Activated naive CD8-positive, alpha-beta T cell treated with anti-CD3 and anti-CD28 coated beads for 36 hours (primary cell): ENCODE results near the gene TOB1. TPM values are rescaled to one million over a fixed set of nuclear protein-coding genes. Genes with fewer than 3 reads are reported as not detected.

ENCODE experiments used
- DNase-seq: peaks from one replicate; pipeline ENCODE4 v3.0.0; 2021
- H3K27ac Mint-ChIP-seq: one replicate; pipeline ENCODE4 v1.8.0; 2022; ENCODE audit warnings: mild to moderate bottlenecking, moderate library complexity, mixed read lengths
- H3K27me3 Mint-ChIP-seq: one replicate; pipeline ENCODE4 v1.8.0; 2022; ENCODE audit warnings: mild to moderate bottlenecking, mixed read lengths
- H3K36me3 Mint-ChIP-seq: one replicate; pipeline ENCODE4 v1.8.0; 2021; ENCODE audit warnings: mild to moderate bottlenecking, mixed read lengths
- H3K4me1 Mint-ChIP-seq: one replicate; pipeline ENCODE4 v1.8.0; 2021; ENCODE audit warnings: mixed read lengths
- H3K4me3 Mint-ChIP-seq: one replicate; pipeline ENCODE4 v1.8.0; 2022; ENCODE audit warnings: mild to moderate bottlenecking, moderate library complexity, mixed read lengths
- H3K9me3 Mint-ChIP-seq: one replicate; pipeline ENCODE4 v1.8.0; 2022; ENCODE audit warnings: mixed read lengths
- total RNA-seq, 2 experiments: library from RNA; stranded (reverse); gene quantifications; one replicate each; pipeline ENCODE4 v1.2.3, GENCODE V29; 2021

TOB1 gene
- total RNA-seq, 2 experiments from 2014 or later: 40.1 to 44.9 TPM

- no peak overlapping the region for H3K4me3 Mint-ChIP-seq
- H3K9me3 Mint-ChIP-seq: no peaks in the 10 kb centered on the region
- peaks cover 3% of the 10 kb centered on the region for H3K27me3 Mint-ChIP-seq
- H3K27ac Mint-ChIP-seq: no peak overlapping the region
- DNase-seq: no peak
- H3K4me1 Mint-ChIP-seq: no peaks in the 10 kb centered on the region
- no peaks in the 10 kb centered on the region for H3K36me3 Mint-ChIP-seq
Observed at GRCh38 chr17:50824429-50824828, 41.7 kb downstream of the TOB1 start.

GRCh38 chr17:50822550-50822949, 43.6 kb downstream of the TOB1 start:
- Mint-ChIP-seq H3K9me3 (no peaks in the 10 kb centered on the region), H3K36me3 (no peaks in the 10 kb centered on the region), H3K27ac (no peak overlapping the region), H3K4me1 (peaks cover 2% of the 10 kb centered on the region), H3K4me3 (no peak overlapping the region), H3K27me3 (peaks cover 7% of the 10 kb centered on the region)
- DNase-seq: no peak

- DNase-seq: no peak
- H3K4me3 Mint-ChIP-seq: no peak overlapping the region
- H3K27ac Mint-ChIP-seq: no peak overlapping the region
- H3K4me1 Mint-ChIP-seq: peaks cover 2% of the 10 kb centered on the region
- no peaks in the 10 kb centered on the region for H3K36me3 Mint-ChIP-seq
- no peaks in the 10 kb centered on the region for H3K9me3 Mint-ChIP-seq
- H3K27me3 Mint-ChIP-seq: peaks cover 14% of the 10 kb centered on the region
Observed at GRCh38 chr17:50820651-50821050, 45.5 kb downstream of the TOB1 start.

GRCh38 chr17:50818921-50819657, 47.1 kb downstream of the TOB1 start:
- Mint-ChIP-seq H3K27me3 (peaks cover 16% of the 10 kb centered on the region), H3K9me3 (no peaks in the 10 kb centered on the region), H3K4me3 (no peak overlapping the region), H3K27ac (no peak overlapping the region), H3K36me3 (no peaks in the 10 kb centered on the region), H3K4me1 (peaks cover 2% of the 10 kb centered on the region)
- no peak for DNase-seq

- no peak for DNase-seq
- Mint-ChIP-seq H3K36me3 (no peaks in the 10 kb centered on the region), H3K4me1 (peaks cover 2% of the 10 kb centered on the region), H3K27me3 (peaks cover 20% of the 10 kb centered on the region), H3K4me3 (no peak overlapping the region), H3K27ac (no peak overlapping the region), H3K9me3 (no peaks in the 10 kb centered on the region)
Observed at GRCh38 chr17:50818261-50818660, 47.9 kb downstream of the TOB1 start.

- no peak overlapping the region for H3K27ac Mint-ChIP-seq
- peaks cover 2% of the 10 kb centered on the region for H3K4me1 Mint-ChIP-seq
- no peaks in the 10 kb centered on the region for H3K36me3 Mint-ChIP-seq
- no peaks in the 10 kb centered on the region for H3K9me3 Mint-ChIP-seq
- DNase-seq: no peak
- H3K27me3 Mint-ChIP-seq: peaks cover 20% of the 10 kb centered on the region
- H3K4me3 Mint-ChIP-seq: no peak overlapping the region
Observed at GRCh38 chr17:50817838-50818237, 48.3 kb downstream of the TOB1 start.

GRCh38 chr17:50816771-50817751, 49.1 kb downstream of the TOB1 start:
- no peaks in the 10 kb centered on the region for H3K9me3 Mint-ChIP-seq
- peaks cover 20% of the 10 kb centered on the region for H3K27me3 Mint-ChIP-seq
- H3K4me3 Mint-ChIP-seq: no peak overlapping the region
- peaks cover 2% of the 10 kb centered on the region for H3K4me1 Mint-ChIP-seq
- no peaks in the 10 kb centered on the region for H3K36me3 Mint-ChIP-seq
- peak; percentile 53 for DNase-seq
- no peak overlapping the region for H3K27ac Mint-ChIP-seq

- Mint-ChIP-seq H3K27ac (no peak overlapping the region), H3K9me3 (no peaks in the 10 kb centered on the region), H3K27me3 (peaks cover 17% of the 10 kb centered on the region), H3K36me3 (no peaks in the 10 kb centered on the region), H3K4me3 (no peak overlapping the region), H3K4me1 (peaks cover 2% of the 10 kb centered on the region)
- no peak for DNase-seq
Observed at GRCh38 chr17:50816271-50816670, 49.9 kb downstream of the TOB1 start.

GRCh38 chr17:50815400-50815799, 50.8 kb downstream of the TOB1 start:
- peaks cover 2% of the 10 kb centered on the region for H3K4me1 Mint-ChIP-seq
- H3K9me3 Mint-ChIP-seq: no peaks in the 10 kb centered on the region
- peaks cover 17% of the 10 kb centered on the region for H3K27me3 Mint-ChIP-seq
- no peak overlapping the region for H3K4me3 Mint-ChIP-seq
- DNase-seq: no peak
- no peak overlapping the region for H3K27ac Mint-ChIP-seq
- no peaks in the 10 kb centered on the region for H3K36me3 Mint-ChIP-seq

- Mint-ChIP-seq H3K4me1 (no peaks in the 10 kb centered on the region), H3K4me3 (no peak overlapping the region), H3K27me3 (peaks cover 17% of the 10 kb centered on the region), H3K36me3 (no peaks in the 10 kb centered on the region), H3K27ac (no peak overlapping the region), H3K9me3 (no peaks in the 10 kb centered on the region)
- DNase-seq: no peak
Observed at GRCh38 chr17:50813583-50813982, 52.6 kb downstream of the TOB1 start.

Other genes starting within 250 kb of the TOB1 start
- gene ABCC3, start 231.5 kb downstream of the TOB1 start, total RNA-seq: not detected
- gene ANKRD40, start 158.4 kb downstream of the TOB1 start, total RNA-seq: 10 to 100 TPM; 39.5 to 40.2 TPM
- gene LUC7L3, start 146.8 kb downstream of the TOB1 start, total RNA-seq: 100 to 1,000 TPM; 108 to 116 TPM
- gene ANKRD40CL, start 98.8 kb downstream of the TOB1 start, total RNA-seq: not detected
- not detected for gene WFIKKN2, start 30.8 kb downstream of the TOB1 start, total RNA-seq